Stimulated activated naive CD8-positive, alpha-beta T cell treated with anti-CD3 and anti-CD28 coated beads, Interleukin-15, amount 100 ng/mL, for 72 hours (primary cell): Measurements from ENCODE around the gene SLC28A2.
"Not testable (repeated sequence)": the region's sequence is repeated elsewhere in the genome, so short reads cannot be mapped to it uniquely, and the experiment has no call there.

Experiments
- ATAC-seq: fragments of 150-1000 bp; cut with Tn5 transposase; 2 replicates; pipeline ENCODE4 v1.10.0; 2021; ENCODE audit warnings: mild to moderate bottlenecking, moderate library complexity
- DNase-seq, 2 donors: peaks; one replicate each; pipeline ENCODE4 v3.0.0; 2021 to 2022
- H3K27ac Mint-ChIP-seq, 2 donors: one replicate each; pipeline ENCODE4 v1.8.0; 2022; ENCODE audit warnings: mild to moderate bottlenecking in 2 of 2, mixed read lengths in 2 of 2, moderate library complexity in 2 of 2
- H3K27me3 Mint-ChIP-seq: one replicate; pipeline ENCODE4 v1.8.0; 2022; ENCODE audit warnings: mixed read lengths
- H3K4me1 Mint-ChIP-seq: one replicate; pipeline ENCODE4 v1.8.0; 2022; ENCODE audit warnings: mild to moderate bottlenecking, mixed read lengths
- H3K4me3 Mint-ChIP-seq, 2 donors: one replicate each; pipeline ENCODE4 v1.8.0; 2022; ENCODE audit warnings: mild to moderate bottlenecking in 2 of 2, mixed read lengths in 2 of 2, moderate library complexity in 1 of 2
- H3K9me3 Mint-ChIP-seq, 2 donors: one replicate each; pipeline ENCODE4 v1.8.0; 2022; ENCODE audit warnings: mixed read lengths in 2 of 2

Gene SLC28A2

GRCh38 chr15:45291822-45292582 is 40.0 kb downstream of the SLC28A2 start:
- ATAC-seq: no peak
- H3K4me1 Mint-ChIP-seq: no peaks in the 10 kb centered on the region
- DNase-seq: no peak
- H3K27me3 Mint-ChIP-seq: no peaks in the 10 kb centered on the region
- peaks cover 8 to 11% of the 10 kb centered on the region in 2 donors for H3K9me3 Mint-ChIP-seq
- H3K27ac Mint-ChIP-seq: no peak overlapping the region
- no peak overlapping the region for H3K4me3 Mint-ChIP-seq

- not testable (repeated sequence) for H3K4me3 Mint-ChIP-seq, H3K27ac Mint-ChIP-seq, H3K27me3 Mint-ChIP-seq, DNase-seq, H3K4me1 Mint-ChIP-seq, ATAC-seq
- peaks cover 14 to 21% of the 10 kb centered on the region in 2 donors for H3K9me3 Mint-ChIP-seq
These were observed 41.3 kb downstream of the SLC28A2 start for GRCh38 chr15:45293326-45293725.

- DNase-seq, H3K27me3 Mint-ChIP-seq, H3K4me1 Mint-ChIP-seq, H3K27ac Mint-ChIP-seq, H3K4me3 Mint-ChIP-seq, ATAC-seq: not testable (repeated sequence)
- H3K9me3 Mint-ChIP-seq: peaks cover 14 to 21% of the 10 kb centered on the region in 2 donors
These were observed 46.9 kb downstream of the SLC28A2 start for GRCh38 chr15:45298964-45299378.

- H3K4me1 Mint-ChIP-seq: peaks cover 11% of the 10 kb centered on the region
- peaks cover 15% of the 10 kb centered on the region for H3K27me3 Mint-ChIP-seq
- no peak for ATAC-seq
- no peaks in the 10 kb centered on the region for H3K9me3 Mint-ChIP-seq
- DNase-seq: no peak
- no peak overlapping the region for H3K4me3 Mint-ChIP-seq
- H3K27ac Mint-ChIP-seq: no peak overlapping the region
These were observed 52.7 kb downstream of the SLC28A2 start for GRCh38 chr15:45304711-45305110.

- Mint-ChIP-seq H3K4me3 (no peak overlapping the region), H3K27ac (no peak overlapping the region), H3K9me3 (no peaks in the 10 kb centered on the region), H3K4me1 (peaks cover 11% of the 10 kb centered on the region), H3K27me3 (peaks cover 20% of the 10 kb centered on the region)
- ATAC-seq (no peak), DNase-seq (no peak)
These were observed 54.1 kb downstream of the SLC28A2 start for GRCh38 chr15:45306105-45306504.

- no peaks in the 10 kb centered on the region for H3K9me3 Mint-ChIP-seq
- peak overlapping the region; percentile 60 to 66 for H3K4me3 Mint-ChIP-seq
These were observed 55.3 kb downstream of the SLC28A2 start for GRCh38 chr15:45307230-45307924.

GRCh38 chr15:45314117-45314516 is 62.1 kb downstream of the SLC28A2 start:
- H3K27ac Mint-ChIP-seq, DNase-seq, H3K4me3 Mint-ChIP-seq, ATAC-seq, H3K4me1 Mint-ChIP-seq, H3K9me3 Mint-ChIP-seq: not testable (repeated sequence)
- peaks cover 13% of the 10 kb centered on the region for H3K27me3 Mint-ChIP-seq

More at GRCh38 chr15:45307230-45307924, 55.3 kb downstream of the SLC28A2 start:
- ATAC-seq (no peak), DNase-seq (peak in 1 of 2 donors; percentile 1)
- Mint-ChIP-seq H3K4me1 (peaks cover 11% of the 10 kb centered on the region), H3K27ac (no peak overlapping the region), H3K27me3 (peaks cover 20% of the 10 kb centered on the region)

- Mint-ChIP-seq H3K27me3 (peaks cover 12% of the 10 kb centered on the region), H3K9me3 (no peaks in the 10 kb centered on the region), H3K27ac (no peak overlapping the region), H3K4me1 (no peaks in the 10 kb centered on the region), H3K4me3 (no peak overlapping the region)
- DNase-seq (no peak), ATAC-seq (no peak)
These were observed 62.9 kb downstream of the SLC28A2 start for GRCh38 chr15:45314960-45315359.

- Mint-ChIP-seq H3K9me3 (no peaks in the 10 kb centered on the region), H3K4me1 (no peaks in the 10 kb centered on the region), H3K27me3 (peaks cover 8% of the 10 kb centered on the region), H3K27ac (no peak overlapping the region), H3K4me3 (no peak overlapping the region)
- ATAC-seq (no peak), DNase-seq (no peak)
These were observed 67.6 kb downstream of the SLC28A2 start for GRCh38 chr15:45319472-45320214.

- Mint-ChIP-seq H3K9me3 (no peaks in the 10 kb centered on the region), H3K27ac (no peak overlapping the region), H3K27me3 (peaks cover 8% of the 10 kb centered on the region), H3K4me1 (no peaks in the 10 kb centered on the region), H3K4me3 (no peak overlapping the region)
- ATAC-seq (no peak), DNase-seq (no peak)
These were observed 68.7 kb downstream of the SLC28A2 start for GRCh38 chr15:45320581-45321205.

- ATAC-seq (no peak), DNase-seq (no peak)
- Mint-ChIP-seq H3K27me3 (peaks cover 5% of the 10 kb centered on the region), H3K4me3 (no peak overlapping the region), H3K4me1 (no peaks in the 10 kb centered on the region), H3K9me3 (no peaks in the 10 kb centered on the region), H3K27ac (peak overlapping the region in 1 of 2 donors; percentile 21)
These were observed 74.2 kb downstream of the SLC28A2 start for GRCh38 chr15:45326280-45326679.

- no peak overlapping the region for H3K27ac Mint-ChIP-seq
- peaks cover 5% of the 10 kb centered on the region for H3K27me3 Mint-ChIP-seq
These were observed 74.7 kb downstream of the SLC28A2 start for GRCh38 chr15:45326741-45327140.

More at GRCh38 chr15:45326741-45327140, 74.7 kb downstream of the SLC28A2 start:
- Mint-ChIP-seq H3K9me3 (no peaks in the 10 kb centered on the region), H3K4me3 (no peak overlapping the region), H3K4me1 (no peaks in the 10 kb centered on the region)
- no peak for ATAC-seq
- DNase-seq: no peak
